Measurements from ENCODE around the gene RPS19. TPM values are rescaled to one million over a fixed set of nuclear protein-coding genes. Genes with fewer than 3 reads are reported as not detected.

Gene RPS19
- total RNA-seq, 1 donor from 2014 or later, result 3,078 TPM

GRCh38 chr19:41811036-41811435, 49.0 kb upstream of the RPS19 start:
- H3K27ac Mint-ChIP-seq (ENCODE audit: unreplicated experiment), result no peak overlapping the region
- Histone ChIP-seq H3K9ac (ENCODE audit: low read length) (no peak overlapping the region), H3K79me2 (ENCODE audit: insufficient read depth, low read length) (no peaks in the 10 kb centered on the region), H3K4me1 (ENCODE audit: insufficient read depth, low read length) (no peaks in the 10 kb centered on the region), H3K4me2 (ENCODE audit: low read length) (no peak overlapping the region), H2AFZ (ENCODE audit: low read depth, low read length) (no peak overlapping the region), H3K27ac (ENCODE audit: low read depth, low read length) (no peak overlapping the region), H3K27me3 (ENCODE audit: insufficient read depth, low read length) (no peaks in the 10 kb centered on the region), H4K20me1 (ENCODE audit: insufficient read depth, low read length) (no peaks in the 10 kb centered on the region), H3K9me3 (ENCODE audit: insufficient read depth, low read depth, low read length) (no peaks in the 10 kb centered on the region), H3K4me3 (ENCODE audit: insufficient read depth, low read depth, low read length) (no peak overlapping the region), H3K36me3 (ENCODE audit: insufficient read depth, low read length) (no peaks in the 10 kb centered on the region)
- TF ChIP-seq, protein P1, sequence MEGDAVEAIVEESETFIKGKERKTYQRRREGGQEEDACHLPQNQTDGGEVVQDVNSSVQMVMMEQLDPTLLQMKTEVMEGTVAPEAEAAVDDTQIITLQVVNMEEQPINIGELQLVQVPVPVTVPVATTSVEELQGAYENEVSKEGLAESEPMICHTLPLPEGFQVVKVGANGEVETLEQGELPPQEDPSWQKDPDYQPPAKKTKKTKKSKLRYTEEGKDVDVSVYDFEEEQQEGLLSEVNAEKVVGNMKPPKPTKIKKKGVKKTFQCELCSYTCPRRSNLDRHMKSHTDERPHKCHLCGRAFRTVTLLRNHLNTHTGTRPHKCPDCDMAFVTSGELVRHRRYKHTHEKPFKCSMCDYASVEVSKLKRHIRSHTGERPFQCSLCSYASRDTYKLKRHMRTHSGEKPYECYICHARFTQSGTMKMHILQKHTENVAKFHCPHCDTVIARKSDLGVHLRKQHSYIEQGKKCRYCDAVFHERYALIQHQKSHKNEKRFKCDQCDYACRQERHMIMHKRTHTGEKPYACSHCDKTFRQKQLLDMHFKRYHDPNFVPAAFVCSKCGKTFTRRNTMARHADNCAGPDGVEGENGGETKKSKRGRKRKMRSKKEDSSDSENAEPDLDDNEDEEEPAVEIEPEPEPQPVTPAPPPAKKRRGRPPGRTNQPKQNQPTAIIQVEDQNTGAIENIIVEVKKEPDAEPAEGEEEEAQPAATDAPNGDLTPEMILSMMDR (IDR thresholded peaks at IDR 0.05; ENCODE audit: insufficient read depth, low read depth, low read length), result no peak
- TF ChIP-seq EZH2 (IDR thresholded peaks at IDR 0.05; ENCODE audit: insufficient read depth, low read length), result no peak
- no peak for FAIRE-seq
- H3K36me3 Mint-ChIP-seq (ENCODE audit: low read depth, unreplicated experiment), result no peaks in the 10 kb centered on the region
- no peaks in the 10 kb centered on the region for H3K4me1 Mint-ChIP-seq (ENCODE audit: low read depth, unreplicated experiment)
- H3K9me3 Mint-ChIP-seq (ENCODE audit: unreplicated experiment), result no peaks in the 10 kb centered on the region
- DNase-seq (ENCODE audit: low read depth), result no peak
- peaks cover 63% of the 10 kb centered on the region for H3K27me3 Mint-ChIP-seq (ENCODE audit: low read depth, unreplicated experiment)
- no peak overlapping the region for H3K4me3 Mint-ChIP-seq (ENCODE audit: unreplicated experiment)

DNA sequence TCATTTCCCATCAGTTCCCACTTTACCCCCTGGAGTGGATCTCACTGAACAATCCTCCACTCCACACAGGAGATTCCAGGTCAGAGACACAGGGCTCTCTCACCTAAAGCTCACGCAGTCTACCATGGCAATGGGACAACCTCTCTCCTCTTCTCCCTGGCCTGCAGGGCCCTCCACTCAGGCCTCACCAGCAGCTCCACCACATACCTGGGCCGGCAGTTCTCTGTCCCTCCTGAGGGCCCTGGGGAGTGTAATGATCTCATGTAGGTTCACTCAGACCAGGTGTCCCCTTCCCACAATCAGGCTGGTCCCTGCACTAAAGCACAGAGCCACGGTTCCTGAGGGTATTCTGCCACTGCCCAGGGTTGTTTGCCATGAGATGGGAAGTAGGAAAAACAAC, 48.1 kb upstream of the RPS19 start:
- H3K79me2 ChIP-seq (ENCODE audit: insufficient read depth, low read length), result no peaks in the 10 kb centered on the region
- no peak overlapping the region for H2AFZ ChIP-seq (ENCODE audit: low read depth, low read length)
- TF ChIP-seq, protein P1 (IDR thresholded peaks at IDR 0.05; ENCODE audit: insufficient read depth, low read depth, low read length), result no peak
- no peak for TF ChIP-seq EZH2 (IDR thresholded peaks at IDR 0.05; ENCODE audit: insufficient read depth, low read length)
- Mint-ChIP-seq H3K4me1 (ENCODE audit: low read depth, unreplicated experiment) (no peaks in the 10 kb centered on the region), H3K36me3 (ENCODE audit: low read depth, unreplicated experiment) (no peaks in the 10 kb centered on the region), H3K4me3 (ENCODE audit: unreplicated experiment) (no peak overlapping the region), H3K27me3 (ENCODE audit: low read depth, unreplicated experiment) (peaks cover 60% of the 10 kb centered on the region), H3K9me3 (ENCODE audit: unreplicated experiment) (no peaks in the 10 kb centered on the region), H3K27ac (ENCODE audit: unreplicated experiment) (no peak overlapping the region)
- no peaks in the 10 kb centered on the region for H3K4me1 ChIP-seq (ENCODE audit: insufficient read depth, low read length)
- no peaks in the 10 kb centered on the region for H3K27me3 ChIP-seq (ENCODE audit: insufficient read depth, low read length)
- no peak overlapping the region for H3K27ac ChIP-seq (ENCODE audit: low read depth, low read length)
- no peak overlapping the region for H3K4me2 ChIP-seq (ENCODE audit: low read length)
- no peak overlapping the region for H3K9ac ChIP-seq (ENCODE audit: low read length)
- no peaks in the 10 kb centered on the region for H3K9me3 ChIP-seq (ENCODE audit: insufficient read depth, low read depth, low read length)
- H4K20me1 ChIP-seq (ENCODE audit: insufficient read depth, low read length), result no peaks in the 10 kb centered on the region
- no peaks in the 10 kb centered on the region for H3K36me3 ChIP-seq (ENCODE audit: insufficient read depth, low read length)
- no peak for DNase-seq (ENCODE audit: low read depth)
- no peak for FAIRE-seq
- no peak overlapping the region for H3K4me3 ChIP-seq (ENCODE audit: insufficient read depth, low read depth, low read length)

GRCh38 chr19:41813911-41814310, 46.1 kb upstream of the RPS19 start:
- H3K27me3 ChIP-seq (ENCODE audit: insufficient read depth, low read length), result no peaks in the 10 kb centered on the region
- H3K9me3 Mint-ChIP-seq (ENCODE audit: unreplicated experiment), result no peaks in the 10 kb centered on the region
- TF ChIP-seq, protein P1 (IDR thresholded peaks at IDR 0.05; ENCODE audit: insufficient read depth, low read depth, low read length), result no peak
- TF ChIP-seq EZH2 (IDR thresholded peaks at IDR 0.05; ENCODE audit: insufficient read depth, low read length), result no peak

More at GRCh38 chr19:41813911-41814310, 46.1 kb upstream of the RPS19 start:
- Mint-ChIP-seq H3K4me1 (ENCODE audit: low read depth, unreplicated experiment) (no peaks in the 10 kb centered on the region), H3K27ac (ENCODE audit: unreplicated experiment) (no peak overlapping the region), H3K36me3 (ENCODE audit: low read depth, unreplicated experiment) (no peaks in the 10 kb centered on the region), H3K27me3 (ENCODE audit: low read depth, unreplicated experiment) (peaks cover 52% of the 10 kb centered on the region), H3K4me3 (ENCODE audit: unreplicated experiment) (no peak overlapping the region)
- Histone ChIP-seq H3K79me2 (ENCODE audit: insufficient read depth, low read length) (no peaks in the 10 kb centered on the region), H2AFZ (ENCODE audit: low read depth, low read length) (no peak overlapping the region), H3K36me3 (ENCODE audit: insufficient read depth, low read length) (no peaks in the 10 kb centered on the region), H4K20me1 (ENCODE audit: insufficient read depth, low read length) (no peaks in the 10 kb centered on the region), H3K27ac (ENCODE audit: low read depth, low read length) (no peak overlapping the region), H3K4me2 (ENCODE audit: low read length) (no peak overlapping the region), H3K4me3 (ENCODE audit: insufficient read depth, low read depth, low read length) (no peak overlapping the region), H3K4me1 (ENCODE audit: insufficient read depth, low read length) (no peaks in the 10 kb centered on the region), H3K9me3 (ENCODE audit: insufficient read depth, low read depth, low read length) (no peaks in the 10 kb centered on the region), H3K9ac (ENCODE audit: low read length) (no peak overlapping the region)
- FAIRE-seq (no peak), DNase-seq (ENCODE audit: low read depth) (no peak)

Measured in astrocyte (in vitro differentiated cells and primary cell).